Measurements from ENCODE around the gene IFNAR2.

IFNAR2 gene

GRCh38 chr21:33259995-33260394, 30.3 kb downstream of the IFNAR2 start:
- peaks cover 4% of the 10 kb centered on the region for H3K27me3 ChIP-seq (ENCODE audit: control insufficient read depth, insufficient read depth, low read length)
- H3K4me3 ChIP-seq (ENCODE audit: low read length), result no peak overlapping the region
- peaks cover 14% of the 10 kb centered on the region for H3K36me3 ChIP-seq (ENCODE audit: control insufficient read depth, low read depth, low read length)
- H3K9ac ChIP-seq (ENCODE audit: low read length), result no peak overlapping the region
- H3K9me3 ChIP-seq (ENCODE audit: control insufficient read depth, low read depth, low read length), result no peaks in the 10 kb centered on the region
- H3K27ac ChIP-seq (ENCODE audit: low read length), result no peak overlapping the region
- no peaks in the 10 kb centered on the region for H3K4me1 ChIP-seq (ENCODE audit: control insufficient read depth, low read depth, low read length)

- H3K27me3 ChIP-seq (ENCODE audit: control insufficient read depth, insufficient read depth, low read length), result peaks cover 13% of the 10 kb centered on the region
- no peaks in the 10 kb centered on the region for H3K4me1 ChIP-seq (ENCODE audit: control insufficient read depth, low read depth, low read length)
- H3K4me3 ChIP-seq (ENCODE audit: low read length), result no peak overlapping the region
- H3K9ac ChIP-seq (ENCODE audit: low read length), result no peak overlapping the region
- H3K27ac ChIP-seq (ENCODE audit: low read length), result no peak overlapping the region
- H3K9me3 ChIP-seq (ENCODE audit: control insufficient read depth, low read depth, low read length), result no peaks in the 10 kb centered on the region
- H3K36me3 ChIP-seq (ENCODE audit: control insufficient read depth, low read depth, low read length), result peaks cover 10% of the 10 kb centered on the region
These were observed 31.9 kb downstream of the IFNAR2 start for GRCh38 chr21:33261635-33262034.

DNA sequence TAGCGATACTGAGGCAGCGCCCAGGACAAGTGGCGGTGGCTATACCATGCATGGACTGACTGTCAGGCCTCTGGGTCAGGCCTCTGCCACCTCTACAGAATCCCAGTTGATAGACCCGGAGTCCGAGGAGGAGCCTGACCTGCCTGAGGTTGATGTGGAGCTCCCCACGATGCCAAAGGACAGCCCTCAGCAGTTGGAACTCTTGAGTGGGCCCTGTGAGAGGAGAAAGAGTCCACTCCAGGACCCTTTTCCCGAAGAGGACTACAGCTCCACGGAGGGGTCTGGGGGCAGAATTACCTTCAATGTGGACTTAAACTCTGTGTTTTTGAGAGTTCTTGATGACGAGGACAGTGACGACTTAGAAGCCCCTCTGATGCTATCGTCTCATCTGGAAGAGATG, 33.2 kb downstream of the IFNAR2 start:
- Histone ChIP-seq H3K9ac (ENCODE audit: low read length) (no peak overlapping the region), H3K4me1 (ENCODE audit: control insufficient read depth, low read depth, low read length) (peaks cover 5% of the 10 kb centered on the region), H3K36me3 (ENCODE audit: control insufficient read depth, low read depth, low read length) (peaks cover 10% of the 10 kb centered on the region), H3K9me3 (ENCODE audit: control insufficient read depth, low read depth, low read length) (no peaks in the 10 kb centered on the region), H3K27me3 (ENCODE audit: control insufficient read depth, insufficient read depth, low read length) (peaks cover 26% of the 10 kb centered on the region), H3K4me3 (ENCODE audit: low read length) (no peak overlapping the region), H3K27ac (ENCODE audit: low read length) (no peak overlapping the region)

DNA sequence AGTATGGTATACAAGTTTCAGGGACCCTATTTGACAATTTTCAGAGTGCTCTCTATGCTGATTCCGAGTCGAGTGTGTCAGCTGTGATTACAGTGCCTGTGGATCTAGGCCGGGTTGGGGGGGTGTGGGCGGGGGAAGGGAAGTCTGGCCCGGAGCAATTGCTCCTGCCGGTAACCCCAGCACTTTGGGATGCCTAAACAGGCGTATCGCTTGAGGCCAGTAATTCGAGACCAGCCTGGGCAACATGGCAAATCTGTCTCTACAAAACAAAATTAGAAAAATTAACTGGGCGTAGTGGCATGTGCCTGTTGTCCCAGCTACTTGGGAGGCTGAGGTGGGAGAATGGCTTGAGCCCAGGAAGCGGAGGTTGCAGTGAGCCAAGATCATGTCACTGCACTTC, 34.8 kb downstream of the IFNAR2 start:
- H3K27ac ChIP-seq (ENCODE audit: low read length), result no peak overlapping the region
- no peak overlapping the region for H3K4me3 ChIP-seq (ENCODE audit: low read length)
- peaks cover 27% of the 10 kb centered on the region for H3K27me3 ChIP-seq (ENCODE audit: control insufficient read depth, insufficient read depth, low read length)
- H3K9me3 ChIP-seq (ENCODE audit: control insufficient read depth, low read depth, low read length), result no peaks in the 10 kb centered on the region
- peaks cover 10% of the 10 kb centered on the region for H3K36me3 ChIP-seq (ENCODE audit: control insufficient read depth, low read depth, low read length)
- peaks cover 5% of the 10 kb centered on the region for H3K4me1 ChIP-seq (ENCODE audit: control insufficient read depth, low read depth, low read length)
- H3K9ac ChIP-seq (ENCODE audit: low read length), result no peak overlapping the region

- Histone ChIP-seq H3K27me3 (ENCODE audit: control insufficient read depth, insufficient read depth, low read length) (peaks cover 27% of the 10 kb centered on the region), H3K9me3 (ENCODE audit: control insufficient read depth, low read depth, low read length) (no peaks in the 10 kb centered on the region), H3K27ac (ENCODE audit: low read length) (no peak overlapping the region), H3K36me3 (ENCODE audit: control insufficient read depth, low read depth, low read length) (peaks cover 10% of the 10 kb centered on the region), H3K9ac (ENCODE audit: low read length) (no peak overlapping the region), H3K4me3 (ENCODE audit: low read length) (peak overlapping the region; percentile 63), H3K4me1 (ENCODE audit: control insufficient read depth, low read depth, low read length) (peaks cover 5% of the 10 kb centered on the region)
These were observed 35.9 kb downstream of the IFNAR2 start for GRCh38 chr21:33265664-33266049.

GRCh38 chr21:33266050-33266788, 36.5 kb downstream of the IFNAR2 start, which contains the start of gene IL10RB:
IL10RB (plus strand) TSS chr21:33266367; CDS start chr21:33266466, 99 bp downstream.
- H3K36me3 ChIP-seq (ENCODE audit: control insufficient read depth, low read depth, low read length), result peaks cover 10% of the 10 kb centered on the region
- H3K27ac ChIP-seq (ENCODE audit: low read length), result no peak within 1 kb of the TSS
- H3K9ac ChIP-seq (ENCODE audit: low read length), result peak within 1 kb of the TSS; percentile 28
- peaks cover 27% of the 10 kb centered on the region for H3K27me3 ChIP-seq (ENCODE audit: control insufficient read depth, insufficient read depth, low read length)
- H3K4me3 ChIP-seq (ENCODE audit: low read length), result peak within 1 kb of the TSS; percentile 63
- H3K4me1 ChIP-seq (ENCODE audit: control insufficient read depth, low read depth, low read length), result peaks cover 5% of the 10 kb centered on the region
- H3K9me3 ChIP-seq (ENCODE audit: control insufficient read depth, low read depth, low read length), result no peaks in the 10 kb centered on the region

GRCh38 chr21:33266789-33267135, 37.0 kb downstream of the IFNAR2 start:
- Histone ChIP-seq H3K27ac (ENCODE audit: low read length) (no peak overlapping the region), H3K9me3 (ENCODE audit: control insufficient read depth, low read depth, low read length) (no peaks in the 10 kb centered on the region), H3K4me3 (ENCODE audit: low read length) (peak overlapping the region; percentile 63), H3K27me3 (ENCODE audit: control insufficient read depth, insufficient read depth, low read length) (peaks cover 27% of the 10 kb centered on the region), H3K9ac (ENCODE audit: low read length) (peak overlapping the region; percentile 28), H3K36me3 (ENCODE audit: control insufficient read depth, low read depth, low read length) (peaks cover 10% of the 10 kb centered on the region), H3K4me1 (ENCODE audit: control insufficient read depth, low read depth, low read length) (peaks cover 5% of the 10 kb centered on the region)

DNA sequence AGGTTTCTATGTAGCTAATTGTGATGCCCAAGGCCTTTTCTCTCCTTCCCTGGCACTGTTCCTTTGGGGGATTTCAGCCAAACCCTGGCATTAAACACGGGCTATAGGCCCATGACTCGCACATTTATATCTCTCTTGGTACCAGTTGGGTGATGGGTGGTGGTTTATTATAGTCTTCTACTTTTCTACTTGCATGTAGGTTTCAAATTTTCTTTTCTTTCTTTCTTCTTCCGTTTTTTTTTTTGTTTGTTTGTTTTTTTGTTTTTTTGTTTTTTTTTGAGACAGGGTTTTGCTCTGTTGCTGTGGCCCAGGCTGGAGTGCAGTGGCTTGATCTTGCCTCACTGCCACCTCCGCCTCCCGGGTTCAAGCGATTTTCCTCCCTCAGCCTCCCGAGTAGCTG, 37.5 kb downstream of the IFNAR2 start:
- Histone ChIP-seq H3K4me1 (ENCODE audit: control insufficient read depth, low read depth, low read length) (peaks cover 5% of the 10 kb centered on the region), H3K9me3 (ENCODE audit: control insufficient read depth, low read depth, low read length) (no peaks in the 10 kb centered on the region), H3K9ac (ENCODE audit: low read length) (no peak overlapping the region), H3K27me3 (ENCODE audit: control insufficient read depth, insufficient read depth, low read length) (peaks cover 27% of the 10 kb centered on the region), H3K36me3 (ENCODE audit: control insufficient read depth, low read depth, low read length) (peaks cover 10% of the 10 kb centered on the region), H3K27ac (ENCODE audit: low read length) (no peak overlapping the region), H3K4me3 (ENCODE audit: low read length) (no peak overlapping the region)

- Histone ChIP-seq H3K36me3 (ENCODE audit: control insufficient read depth, low read depth, low read length) (peaks cover 2% of the 10 kb centered on the region), H3K9me3 (ENCODE audit: control insufficient read depth, low read depth, low read length) (no peaks in the 10 kb centered on the region), H3K27me3 (ENCODE audit: control insufficient read depth, insufficient read depth, low read length) (peaks cover 27% of the 10 kb centered on the region), H3K27ac (ENCODE audit: low read length) (no peak overlapping the region), H3K9ac (ENCODE audit: low read length) (no peak overlapping the region), H3K4me1 (ENCODE audit: control insufficient read depth, low read depth, low read length) (peaks cover 5% of the 10 kb centered on the region), H3K4me3 (ENCODE audit: low read length) (no peak overlapping the region)
These were observed 38.6 kb downstream of the IFNAR2 start for GRCh38 chr21:33268393-33268736.

DNA sequence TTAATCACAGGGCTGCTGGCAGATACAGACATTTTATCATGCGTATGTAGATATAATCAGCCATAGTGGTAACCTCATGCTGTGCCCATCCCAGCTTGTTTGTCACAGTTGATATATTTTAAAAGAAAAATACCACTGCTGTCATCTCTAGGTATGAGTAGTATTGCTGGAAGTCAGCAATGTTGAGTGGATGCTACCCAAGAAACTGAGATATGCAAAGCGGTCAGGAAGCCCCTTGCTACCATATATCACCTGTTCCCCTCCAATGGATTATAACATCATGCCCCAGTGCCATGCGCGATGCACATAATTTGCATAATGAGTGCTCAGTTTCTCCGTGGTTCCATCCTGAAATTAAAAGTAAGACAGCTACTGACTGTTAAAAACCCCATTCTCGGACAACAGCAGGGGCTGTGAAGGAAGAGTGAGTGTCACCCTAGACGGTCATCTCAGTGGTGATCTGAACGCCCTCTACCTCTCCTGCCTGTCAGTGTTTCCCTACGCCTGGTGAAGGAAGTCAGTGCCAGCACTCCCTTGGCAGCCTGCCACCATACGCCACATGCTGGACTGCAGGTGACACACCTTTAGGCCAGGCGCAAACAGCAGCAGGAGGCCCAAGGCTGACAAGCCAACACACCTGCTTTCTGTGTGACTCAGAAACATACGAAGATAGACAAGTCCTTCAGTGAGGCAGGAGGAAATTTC, 39.2 kb downstream of the IFNAR2 start:
- Histone ChIP-seq H3K9ac (ENCODE audit: low read length) (no peak overlapping the region), H3K27me3 (ENCODE audit: control insufficient read depth, insufficient read depth, low read length) (peaks cover 27% of the 10 kb centered on the region), H3K27ac (ENCODE audit: low read length) (no peak overlapping the region), H3K9me3 (ENCODE audit: control insufficient read depth, low read depth, low read length) (no peaks in the 10 kb centered on the region), H3K4me3 (ENCODE audit: low read length) (no peak overlapping the region), H3K36me3 (ENCODE audit: control insufficient read depth, low read depth, low read length) (no peaks in the 10 kb centered on the region), H3K4me1 (ENCODE audit: control insufficient read depth, low read depth, low read length) (peaks cover 5% of the 10 kb centered on the region)

DNA sequence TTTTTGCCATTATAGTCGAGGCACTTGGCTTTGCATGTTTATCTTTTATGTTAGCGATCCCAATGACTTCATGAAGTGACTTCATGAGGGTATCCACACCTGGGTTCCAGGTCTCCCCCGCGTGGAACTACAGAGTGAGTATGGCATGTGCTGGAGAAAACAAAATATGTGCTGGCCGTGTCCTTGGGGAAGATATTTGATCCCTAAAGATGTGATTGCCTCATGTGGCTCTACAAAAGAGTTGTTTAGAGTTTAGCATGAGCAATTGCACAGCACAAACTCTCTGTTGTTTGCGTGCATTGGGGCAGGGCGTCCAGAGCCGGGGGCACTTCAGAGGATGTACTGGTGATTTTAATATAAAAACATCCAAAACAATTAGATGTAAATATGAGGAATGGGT, 41.2 kb downstream of the IFNAR2 start:
- no peaks in the 10 kb centered on the region for H3K9me3 ChIP-seq (ENCODE audit: control insufficient read depth, low read depth, low read length)
- H3K36me3 ChIP-seq (ENCODE audit: control insufficient read depth, low read depth, low read length), result no peaks in the 10 kb centered on the region
- H3K27me3 ChIP-seq (ENCODE audit: control insufficient read depth, insufficient read depth, low read length), result peaks cover 14% of the 10 kb centered on the region
- peaks cover 5% of the 10 kb centered on the region for H3K4me1 ChIP-seq (ENCODE audit: control insufficient read depth, low read depth, low read length)
- H3K4me3 ChIP-seq (ENCODE audit: low read length), result no peak overlapping the region
- no peak overlapping the region for H3K27ac ChIP-seq (ENCODE audit: low read length)
- no peak overlapping the region for H3K9ac ChIP-seq (ENCODE audit: low read length)

DNA sequence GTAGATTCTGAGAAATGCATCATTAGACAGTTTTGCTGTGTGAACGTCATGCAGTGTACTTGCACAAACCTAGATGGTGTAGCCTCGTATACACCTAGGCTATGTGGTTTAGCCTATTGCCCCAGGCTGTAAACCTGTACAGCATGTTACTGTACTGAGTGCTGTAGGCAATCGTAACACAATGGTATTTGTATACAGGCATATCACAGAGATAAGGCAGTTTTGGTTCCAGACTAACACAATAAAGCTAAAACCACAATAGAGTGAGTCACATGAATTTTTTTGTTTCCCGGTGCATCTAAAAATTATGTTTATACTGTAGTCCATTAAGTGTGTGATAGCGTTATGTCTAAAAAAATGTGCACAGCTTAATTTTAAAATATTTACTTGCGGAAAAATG, 43.3 kb downstream of the IFNAR2 start:
- no peaks in the 10 kb centered on the region for H3K4me1 ChIP-seq (ENCODE audit: control insufficient read depth, low read depth, low read length)
- no peaks in the 10 kb centered on the region for H3K9me3 ChIP-seq (ENCODE audit: control insufficient read depth, low read depth, low read length)
- no peaks in the 10 kb centered on the region for H3K36me3 ChIP-seq (ENCODE audit: control insufficient read depth, low read depth, low read length)
- H3K27ac ChIP-seq (ENCODE audit: low read length), result no peak overlapping the region
- H3K4me3 ChIP-seq (ENCODE audit: low read length), result no peak overlapping the region
- H3K9ac ChIP-seq (ENCODE audit: low read length), result no peak overlapping the region
- no peaks in the 10 kb centered on the region for H3K27me3 ChIP-seq (ENCODE audit: control insufficient read depth, insufficient read depth, low read length)
